Measurements from ENCODE around the gene PLA2G2C. TPM values are rescaled to one million over a fixed set of nuclear protein-coding genes. Genes with fewer than 3 reads are reported as not detected.
"Not testable (repeated sequence)": the region's sequence is repeated elsewhere in the genome, so short reads cannot be mapped to it uniquely, and the experiment has no call there.

PLA2G2C gene
- total RNA-seq, 2 experiments from 2014 or later, result 0.43 to 0.44 TPM

- H3K36me3 Mint-ChIP-seq, result no peaks in the 10 kb centered on the region
- H3K9me3 Mint-ChIP-seq, result no peaks in the 10 kb centered on the region
- no peak for DNase-seq
- peaks cover 40% of the 10 kb centered on the region for H3K27me3 Mint-ChIP-seq
- POLR2A ChIA-PET, result no interaction called here
- no peak overlapping the region for H3K27ac Mint-ChIP-seq
- H3K4me1 Mint-ChIP-seq (ENCODE audit: low read depth), result no peaks in the 10 kb centered on the region
- intact Hi-C loops (cut with micrococcal nuclease), result no loop called here
- CTCF ChIA-PET, result interaction anchor here (2.4 kb wide), 1 partner anchor 10 kb away, joined by 7 read pairs; no protein-coding TSS in a partner anchor
- no peak overlapping the region for H3K4me3 Mint-ChIP-seq
These were observed 36.8 kb upstream of the PLA2G2C start for GRCh38 chr1:20223106-20223505.

DNA sequence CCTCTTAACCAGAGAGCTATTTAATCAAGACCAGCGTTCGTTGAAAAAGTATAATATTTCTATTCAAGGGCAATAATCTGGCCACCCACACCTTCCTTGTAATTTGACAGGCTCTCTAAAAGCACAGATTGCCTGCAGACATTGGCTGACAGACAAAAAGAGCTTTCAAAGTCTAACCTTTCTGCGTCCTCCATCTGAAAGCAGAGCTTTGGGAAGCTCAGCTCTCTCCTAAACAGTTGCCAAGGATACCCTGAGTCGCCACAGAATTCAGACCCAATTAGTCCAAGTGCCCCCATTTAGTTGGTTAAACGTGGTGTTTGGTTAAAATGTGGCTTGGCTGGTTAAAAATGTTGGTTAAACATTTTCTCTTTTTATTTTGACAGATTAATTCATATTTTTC, 33.7 kb upstream of the PLA2G2C start:
- Mint-ChIP-seq H3K4me3 (no peak overlapping the region), H3K27ac (no peak overlapping the region), H3K4me1 (ENCODE audit: low read depth) (no peaks in the 10 kb centered on the region), H3K9me3 (peaks cover 2% of the 10 kb centered on the region), H3K27me3 (peaks cover 38% of the 10 kb centered on the region), H3K36me3 (no peaks in the 10 kb centered on the region)
- intact Hi-C loops (cut with micrococcal nuclease), result no loop called here
- ChIA-PET POLR2A (no interaction called here), CTCF (interaction anchor here (16.0 kb wide), 1 partner anchor 272 kb away, joined by 163 read pairs; no protein-coding TSS in a partner anchor)
- no peak for DNase-seq

- CTCF ChIA-PET, result interaction anchor here (2.1 to 16.0 kb wide), 2 partner anchors 212 to 273 kb away, joined by 7 to 163 read pairs; no protein-coding TSS in a partner anchor
These were observed 32.7 kb upstream of the PLA2G2C start for GRCh38 chr1:20219053-20219452.

DNA sequence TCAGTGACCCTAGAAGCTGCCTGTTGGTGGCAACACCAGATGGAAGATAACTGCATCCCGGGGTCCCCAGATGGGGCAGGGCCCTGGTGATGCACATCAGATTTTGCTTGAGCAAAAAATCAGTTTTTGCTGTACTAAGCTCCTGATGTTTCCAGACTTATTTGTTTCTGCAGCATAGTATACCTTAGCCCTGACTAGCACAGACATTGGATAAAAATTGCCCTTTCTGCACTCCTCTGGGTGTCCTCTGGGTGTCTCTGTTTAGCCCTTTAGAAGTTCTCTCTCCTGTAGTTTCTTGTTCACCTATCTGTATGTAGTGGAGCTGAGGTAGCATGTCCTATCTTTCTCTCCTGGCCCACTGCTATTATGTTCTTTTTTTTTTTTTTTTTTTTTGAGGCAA, 30.3 kb upstream of the PLA2G2C start:
- H3K9me3 Mint-ChIP-seq, result peaks cover 2% of the 10 kb centered on the region
- ChIA-PET POLR2A (no interaction called here), CTCF (interaction anchor here (0.6 to 16.0 kb wide), 6 partner anchors 11 to 276 kb away, joined by 3 to 163 read pairs (median 4); no protein-coding TSS in a partner anchor)
- H3K27ac Mint-ChIP-seq, result no peak overlapping the region
- peaks cover 37% of the 10 kb centered on the region for H3K27me3 Mint-ChIP-seq
- H3K4me1 Mint-ChIP-seq (ENCODE audit: low read depth), result peaks cover 6% of the 10 kb centered on the region
- no peak overlapping the region for H3K4me3 Mint-ChIP-seq
- H3K36me3 Mint-ChIP-seq, result no peaks in the 10 kb centered on the region
- peak; percentile 28 for DNase-seq
- intact Hi-C loops (cut with micrococcal nuclease), result loop anchor here (1.0 to 10.0 kb wide), 2 partner anchors 158 to 277 kb away; no protein-coding TSS in a partner anchor

More at GRCh38 chr1:20219053-20219452, 32.7 kb upstream of the PLA2G2C start:
- not testable (repeated sequence) for H3K4me3 Mint-ChIP-seq; H3K4me1 Mint-ChIP-seq (ENCODE audit: low read depth); H3K36me3 Mint-ChIP-seq; H3K27ac Mint-ChIP-seq; H3K9me3 Mint-ChIP-seq; DNase-seq
- POLR2A ChIA-PET, result interaction anchor here (0.7 kb wide), 1 partner anchor 144 kb away, joined by 3 read pairs; no protein-coding TSS in a partner anchor
- peaks cover 36% of the 10 kb centered on the region for H3K27me3 Mint-ChIP-seq
- intact Hi-C loops (cut with micrococcal nuclease), result loop anchor here (10.0 kb wide), 1 partner anchor 156 kb away; no protein-coding TSS in a partner anchor

DNA sequence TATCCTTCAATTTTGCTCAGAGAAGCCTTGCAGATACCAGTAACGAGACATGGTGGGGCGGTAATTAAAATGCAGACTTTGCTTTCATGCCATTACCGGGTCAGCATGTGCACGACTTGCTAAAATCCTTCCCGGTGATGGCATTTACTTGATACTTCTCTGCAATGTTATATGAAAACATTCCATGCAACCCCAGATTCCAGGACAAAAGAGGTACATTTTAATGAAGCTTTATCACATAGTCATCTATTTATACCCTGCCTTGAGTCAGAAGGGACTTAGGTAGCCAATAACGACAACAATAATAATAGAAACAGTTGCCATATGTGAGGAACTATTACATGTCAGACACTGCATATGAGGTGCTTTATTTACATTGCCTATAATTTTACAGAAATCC, 29.4 kb upstream of the PLA2G2C start:
- H3K9me3 Mint-ChIP-seq, result peaks cover 2% of the 10 kb centered on the region
- peaks cover 39% of the 10 kb centered on the region for H3K27me3 Mint-ChIP-seq
- intact Hi-C loops (cut with micrococcal nuclease), result loop anchor here (1.0 to 10.0 kb wide), 2 partner anchors 159 to 278 kb away; no protein-coding TSS in a partner anchor
- H3K36me3 Mint-ChIP-seq, result no peaks in the 10 kb centered on the region
- ChIA-PET CTCF (interaction anchor here (0.6 to 16.0 kb wide), 6 partner anchors 13 to 277 kb away, joined by 3 to 163 read pairs (median 4); no protein-coding TSS in a partner anchor), POLR2A (no interaction called here)
- H3K4me1 Mint-ChIP-seq (ENCODE audit: low read depth), result peaks cover 6% of the 10 kb centered on the region
- no peak overlapping the region for H3K4me3 Mint-ChIP-seq
- no peak overlapping the region for H3K27ac Mint-ChIP-seq
- DNase-seq, result no peak

GRCh38 chr1:20212685-20213331, 26.5 kb upstream of the PLA2G2C start:
- H3K9me3 Mint-ChIP-seq, result peaks cover 2% of the 10 kb centered on the region
- no peak overlapping the region for H3K4me3 Mint-ChIP-seq
- no peak overlapping the region for H3K27ac Mint-ChIP-seq
- intact Hi-C loops (cut with micrococcal nuclease), result loop anchor here (5.0 to 10.0 kb wide), 2 partner anchors 162 to 214 kb away; no protein-coding TSS in a partner anchor
- no peaks in the 10 kb centered on the region for H3K36me3 Mint-ChIP-seq
- POLR2A ChIA-PET, result interaction anchor here (0.5 kb wide), 1 partner anchor 426 kb away, joined by 4 read pairs; no protein-coding TSS in a partner anchor
- DNase-seq, result peak; percentile 66
- H3K4me1 Mint-ChIP-seq (ENCODE audit: low read depth), result peaks cover 6% of the 10 kb centered on the region
- CTCF ChIA-PET, result interaction anchor here (0.6 to 16.0 kb wide), 50 partner anchors 8 to 865 kb away, joined by 3 to 163 read pairs (median 3); no protein-coding TSS in a partner anchor
- H3K27me3 Mint-ChIP-seq, result peaks cover 39% of the 10 kb centered on the region

DNA sequence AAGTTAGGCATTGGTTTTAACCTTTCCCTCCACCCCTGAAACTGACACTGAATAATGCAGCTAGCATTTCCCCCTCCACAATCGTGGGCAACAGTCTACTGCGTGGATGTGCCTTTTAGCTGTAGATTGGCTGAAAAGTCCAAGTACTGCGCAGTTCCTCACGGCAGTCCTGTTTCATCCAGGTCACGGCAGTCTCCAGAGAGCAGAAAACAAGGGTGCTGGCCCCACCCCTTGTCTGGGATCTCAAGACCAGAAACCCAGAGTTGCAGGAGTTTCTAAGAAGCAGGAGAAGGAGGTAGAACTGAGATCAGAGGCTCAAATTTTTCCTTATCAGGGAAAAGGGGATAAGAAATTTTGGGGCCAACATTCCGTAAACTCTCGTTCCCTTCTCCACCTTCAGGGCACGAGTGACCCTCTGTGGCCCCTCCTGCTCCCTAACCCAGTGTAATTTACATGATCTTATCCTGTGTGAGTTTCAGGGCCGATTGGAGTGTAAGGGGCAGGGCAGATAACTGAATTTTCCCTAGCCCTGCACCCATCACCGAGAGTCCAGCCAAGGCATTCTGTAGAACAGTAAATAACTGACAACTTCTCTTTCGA, 25.9 kb upstream of the PLA2G2C start:
- DNase-seq, result no peak
- POLR2A ChIA-PET, result interaction anchor here (0.5 kb wide), 1 partner anchor 427 kb away, joined by 4 read pairs; no protein-coding TSS in a partner anchor
- intact Hi-C loops (cut with micrococcal nuclease), result loop anchor here (5.0 to 10.0 kb wide), 2 partner anchors 163 to 215 kb away; no protein-coding TSS in a partner anchor
- Mint-ChIP-seq H3K27me3 (peaks cover 36% of the 10 kb centered on the region), H3K9me3 (peaks cover 2% of the 10 kb centered on the region), H3K36me3 (no peaks in the 10 kb centered on the region), H3K27ac (no peak overlapping the region), H3K4me3 (no peak overlapping the region), H3K4me1 (ENCODE audit: low read depth) (peaks cover 6% of the 10 kb centered on the region)
- CTCF ChIA-PET, result interaction anchor here (0.6 to 16.0 kb wide), 34 partner anchors 9 to 317 kb away, joined by 3 to 163 read pairs (median 4); no protein-coding TSS in a partner anchor

DNA sequence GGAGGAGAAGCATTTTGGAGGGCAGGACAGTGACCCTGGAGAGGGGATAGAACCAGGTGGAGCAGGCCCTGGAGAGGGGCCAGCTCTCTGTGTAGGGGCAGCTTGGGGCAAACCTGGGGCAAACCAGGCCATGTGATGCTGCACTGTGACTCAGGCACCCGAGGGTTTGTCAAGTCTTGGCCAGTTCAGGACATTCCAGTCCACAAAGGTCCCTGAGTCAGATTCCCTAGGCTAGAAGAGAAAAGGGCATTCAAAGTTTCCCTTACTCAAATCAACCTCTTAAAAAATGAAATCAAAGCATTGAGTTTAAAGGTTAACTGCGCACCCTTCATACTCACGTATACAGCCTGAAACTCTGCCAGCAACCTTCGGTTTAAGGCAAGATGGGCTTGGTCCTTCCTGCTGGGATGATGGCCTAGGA, 25.2 kb upstream of the PLA2G2C start:
- H3K4me1 Mint-ChIP-seq (ENCODE audit: low read depth), result peaks cover 6% of the 10 kb centered on the region
- intact Hi-C loops (cut with micrococcal nuclease), result loop anchor here (5.0 to 10.0 kb wide), 2 partner anchors 163 to 216 kb away; no protein-coding TSS in a partner anchor
- H3K27ac Mint-ChIP-seq, result no peak overlapping the region
- ChIA-PET CTCF (interaction anchor here (1.1 to 16.0 kb wide), 7 partner anchors 16 to 281 kb away, joined by 4 to 163 read pairs (median 9); no protein-coding TSS in a partner anchor), POLR2A (no interaction called here)
- H3K27me3 Mint-ChIP-seq, result peaks cover 35% of the 10 kb centered on the region
- no peaks in the 10 kb centered on the region for H3K36me3 Mint-ChIP-seq
- DNase-seq, result no peak
- H3K9me3 Mint-ChIP-seq, result peaks cover 2% of the 10 kb centered on the region
- no peak overlapping the region for H3K4me3 Mint-ChIP-seq

GRCh38 chr1:20210736-20211460, 24.6 kb upstream of the PLA2G2C start:
- POLR2A ChIA-PET, result no interaction called here
- no peak for DNase-seq
- no peak overlapping the region for H3K4me3 Mint-ChIP-seq
- CTCF ChIA-PET, result interaction anchor here (1.1 to 16.0 kb wide), 6 partner anchors 15 to 281 kb away, joined by 3 to 163 read pairs (median 5); no protein-coding TSS in a partner anchor
- intact Hi-C loops (cut with micrococcal nuclease), result loop anchor here (5.0 to 10.0 kb wide), 2 partner anchors 164 to 216 kb away; no protein-coding TSS in a partner anchor
- H3K36me3 Mint-ChIP-seq, result no peaks in the 10 kb centered on the region
- peaks cover 6% of the 10 kb centered on the region for H3K4me1 Mint-ChIP-seq (ENCODE audit: low read depth)
- peaks cover 29% of the 10 kb centered on the region for H3K27me3 Mint-ChIP-seq
- H3K27ac Mint-ChIP-seq, result no peak overlapping the region
- no peaks in the 10 kb centered on the region for H3K9me3 Mint-ChIP-seq

DNA sequence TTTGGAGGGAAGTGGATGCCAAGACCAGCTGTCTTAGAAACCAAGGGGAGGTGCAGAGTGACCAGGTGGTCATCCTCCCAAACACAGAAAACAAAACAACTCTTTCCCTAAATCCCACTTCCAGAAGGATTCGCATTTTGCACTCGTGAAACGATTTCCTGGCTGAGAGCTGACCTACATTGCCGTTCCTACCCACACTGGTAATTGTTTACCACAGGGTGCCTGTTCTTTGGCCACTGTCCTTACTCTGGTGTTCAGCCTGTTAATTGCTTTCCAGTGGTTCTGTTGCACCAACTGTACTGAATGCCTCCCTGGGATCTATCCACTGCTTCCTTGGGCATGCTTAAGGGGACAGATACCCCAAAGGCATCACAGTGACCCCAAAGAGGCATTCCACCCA, 23.2 kb upstream of the PLA2G2C start:
- no peak for DNase-seq
- ChIA-PET POLR2A (no interaction called here), CTCF (interaction anchor here (1.2 to 16.0 kb wide), 4 partner anchors 14 to 283 kb away, joined by 3 to 163 read pairs (median 5); no protein-coding TSS in a partner anchor)
- Mint-ChIP-seq H3K27ac (no peak overlapping the region), H3K4me3 (no peak overlapping the region), H3K27me3 (peaks cover 21% of the 10 kb centered on the region), H3K36me3 (no peaks in the 10 kb centered on the region), H3K4me1 (ENCODE audit: low read depth) (peaks cover 6% of the 10 kb centered on the region), H3K9me3 (no peaks in the 10 kb centered on the region)
- intact Hi-C loops (cut with micrococcal nuclease), result no loop called here

- DNase-seq, result no peak
- no peaks in the 10 kb centered on the region for H3K36me3 Mint-ChIP-seq
- no peak overlapping the region for H3K4me3 Mint-ChIP-seq
- H3K27ac Mint-ChIP-seq, result no peak overlapping the region
- ChIA-PET CTCF (interaction anchor here (0.9 to 16.0 kb wide), 3 partner anchors 13 to 285 kb away, joined by 3 to 163 read pairs (median 6); no protein-coding TSS in a partner anchor), POLR2A (no interaction called here)
- H3K9me3 Mint-ChIP-seq, result no peaks in the 10 kb centered on the region
- peaks cover 17% of the 10 kb centered on the region for H3K27me3 Mint-ChIP-seq
- peaks cover 2% of the 10 kb centered on the region for H3K4me1 Mint-ChIP-seq (ENCODE audit: low read depth)
- intact Hi-C loops (cut with micrococcal nuclease), result no loop called here
These were observed 21.2 kb upstream of the PLA2G2C start for GRCh38 chr1:20207546-20207945.

Measured in activated CD4-positive, alpha-beta memory T cell treated with anti-CD3 and anti-CD28 coated beads for 36 hours (primary cell).